Measurements from ENCODE around the gene CTNNB1.

Gene CTNNB1

GRCh38 chr3:41169023-41169422 is 30.3 kb upstream of the CTNNB1 start:
- TF ChIP-seq CTCF (IDR thresholded peaks at IDR 0.05; ENCODE audit: low read length) = no peak
- no peak for TF ChIP-seq EZH2 (IDR thresholded peaks at IDR 0.05; ENCODE audit: borderline replicate concordance, low read length)
- H3K4me3 ChIP-seq (ENCODE audit: low read depth, low read length, poor library complexity, severe bottlenecking) = no peak overlapping the region
- no peaks in the 10 kb centered on the region for H3K9me3 ChIP-seq (ENCODE audit: low read length)
- no peaks in the 10 kb centered on the region for H3K27me3 ChIP-seq (ENCODE audit: insufficient read depth, low read length)
- H3K9me2 ChIP-seq (ENCODE audit: low read depth, low read length) = no peaks in the 10 kb centered on the region
- no peaks in the 10 kb centered on the region for H3K79me2 ChIP-seq (ENCODE audit: insufficient read depth, low read length)
- H3F3A ChIP-seq (ENCODE audit: insufficient read depth, low read length) = no peaks in the 10 kb centered on the region
- H4K20me1 ChIP-seq (ENCODE audit: insufficient read depth, low read length) = no peaks in the 10 kb centered on the region
- no peak overlapping the region for H3K9ac ChIP-seq (ENCODE audit: low read length)
- H3K36me3 ChIP-seq (ENCODE audit: insufficient read depth, low read length) = no peaks in the 10 kb centered on the region
- H3K27ac ChIP-seq (ENCODE audit: low read depth, low read length, poor library complexity, severe bottlenecking) = no peak overlapping the region
- H3K4me1 ChIP-seq (ENCODE audit: insufficient read depth, low read length, severe bottlenecking) = no peaks in the 10 kb centered on the region
- H2AFZ ChIP-seq (ENCODE audit: low read length) = no peak overlapping the region
- no peak overlapping the region for H3K4me2 ChIP-seq (ENCODE audit: low read length)

GRCh38 chr3:41173926-41174885 is 25.1 kb upstream of the CTNNB1 start:
- no peak overlapping the region for H2AFZ ChIP-seq (ENCODE audit: low read length)
- no peaks in the 10 kb centered on the region for H3K79me2 ChIP-seq (ENCODE audit: insufficient read depth, low read length)
- H3K4me2 ChIP-seq (ENCODE audit: low read length) = no peak overlapping the region
- no peaks in the 10 kb centered on the region for H3K36me3 ChIP-seq (ENCODE audit: insufficient read depth, low read length)
- no peaks in the 10 kb centered on the region for H4K20me1 ChIP-seq (ENCODE audit: insufficient read depth, low read length)
- H3K4me3 ChIP-seq (ENCODE audit: low read depth, low read length, poor library complexity, severe bottlenecking) = no peak overlapping the region
- no peaks in the 10 kb centered on the region for H3F3A ChIP-seq (ENCODE audit: insufficient read depth, low read length)
- H3K27me3 ChIP-seq (ENCODE audit: insufficient read depth, low read length) = no peaks in the 10 kb centered on the region
- no peaks in the 10 kb centered on the region for H3K9me2 ChIP-seq (ENCODE audit: low read depth, low read length)
- no peaks in the 10 kb centered on the region for H3K4me1 ChIP-seq (ENCODE audit: insufficient read depth, low read length, severe bottlenecking)
- H3K9ac ChIP-seq (ENCODE audit: low read length) = no peak overlapping the region
- no peak overlapping the region for H3K27ac ChIP-seq (ENCODE audit: low read depth, low read length, poor library complexity, severe bottlenecking)
- TF ChIP-seq EZH2 (IDR thresholded peaks at IDR 0.05; ENCODE audit: borderline replicate concordance, low read length) (no peak), CTCF (IDR thresholded peaks at IDR 0.05; ENCODE audit: low read length) (no peak)
- H3K9me3 ChIP-seq (ENCODE audit: low read length) = no peaks in the 10 kb centered on the region

- no peak overlapping the region for H3K9ac ChIP-seq (ENCODE audit: low read length)
- TF ChIP-seq CTCF (IDR thresholded peaks at IDR 0.05; ENCODE audit: low read length) (no peak), EZH2 (IDR thresholded peaks at IDR 0.05; ENCODE audit: borderline replicate concordance, low read length) (no peak)
- no peak overlapping the region for H3K27ac ChIP-seq (ENCODE audit: low read depth, low read length, poor library complexity, severe bottlenecking)
- no peak overlapping the region for H3K4me2 ChIP-seq (ENCODE audit: low read length)
- no peaks in the 10 kb centered on the region for H3K79me2 ChIP-seq (ENCODE audit: insufficient read depth, low read length)
- no peaks in the 10 kb centered on the region for H3K9me3 ChIP-seq (ENCODE audit: low read length)
- H3K9me2 ChIP-seq (ENCODE audit: low read depth, low read length) = no peaks in the 10 kb centered on the region
- no peak overlapping the region for H3K4me3 ChIP-seq (ENCODE audit: low read depth, low read length, poor library complexity, severe bottlenecking)
- no peaks in the 10 kb centered on the region for H3F3A ChIP-seq (ENCODE audit: insufficient read depth, low read length)
- H3K27me3 ChIP-seq (ENCODE audit: insufficient read depth, low read length) = no peaks in the 10 kb centered on the region; the same call in 1 of the 2 replicates
- H3K36me3 ChIP-seq (ENCODE audit: insufficient read depth, low read length) = no peaks in the 10 kb centered on the region
- H4K20me1 ChIP-seq (ENCODE audit: insufficient read depth, low read length) = no peaks in the 10 kb centered on the region
- no peak overlapping the region for H2AFZ ChIP-seq (ENCODE audit: low read length)
- no peaks in the 10 kb centered on the region for H3K4me1 ChIP-seq (ENCODE audit: insufficient read depth, low read length, severe bottlenecking)
These were observed 23.9 kb upstream of the CTNNB1 start for GRCh38 chr3:41175365-41175764.
